GM23338 (cell line): Measurements from ENCODE around the gene PLEKHG2. TPM values are rescaled to one million over a fixed set of nuclear protein-coding genes. Genes with fewer than 3 reads are reported as not detected.

Source experiments
- ATAC-seq: fragments of 200-7000 bp; cut with Tn5 transposase; 3 replicates; pipeline ENCODE4 v1.9.1; 2020
- DNase-seq: peaks from one replicate; pipeline ENCODE4 v3.0.0-alpha.2; 2015; ENCODE audit warnings: low spot score
- H2AFZ ChIP-seq: fragments of 200-600 bp; sonication (generic); 2 replicates; pipeline ENCODE4 v1.8.0; 2016; ENCODE audit warnings: antibody characterized with exemption, mild to moderate bottlenecking, moderate library complexity
- H3F3A ChIP-seq: fragments of 200-600 bp; sonication (generic); replicated peaks from 2 replicates; pipeline ENCODE4 v1.8.0; 2017; ENCODE audit warnings: antibody characterized with exemption, mixed run types, low read depth
- H3K27ac ChIP-seq: fragments of 200-600 bp; sonication (generic); 2 replicates; pipeline ENCODE4 v1.6.1; 2016; ENCODE audit warnings: low read depth
- H3K27me3 ChIP-seq: fragments of 200-600 bp; sonication (generic); 2 replicates; pipeline ENCODE4 v1.8.0; 2016; ENCODE audit warnings: mild to moderate bottlenecking, mixed run types, moderate library complexity; ENCODE audit not compliant: insufficient read depth
- H3K36me3 ChIP-seq: fragments of 200-600 bp; sonication (generic); 2 replicates; pipeline ENCODE4 v1.8.0; 2016; ENCODE audit warnings: mild to moderate bottlenecking; ENCODE audit not compliant: insufficient read depth
- H3K4me1 ChIP-seq: fragments of 200-600 bp; sonication (generic); 2 replicates; pipeline ENCODE4 v1.8.0; 2016; ENCODE audit warnings: mild to moderate bottlenecking, moderate library complexity; ENCODE audit not compliant: insufficient read depth
- H3K4me2 ChIP-seq: fragments of 200-600 bp; sonication (generic); 2 replicates; pipeline ENCODE4 v1.7.1; 2017; ENCODE audit warnings: mixed run types
- H3K4me3 ChIP-seq: fragments of 200-600 bp; sonication (generic); 2 replicates; pipeline ENCODE4 v1.6.1; 2016; ENCODE audit warnings: mixed run types
- H3K79me2 ChIP-seq: fragments of 200-600 bp; sonication (generic); replicated peaks from 2 replicates; pipeline ENCODE4 v1.8.0; 2017; ENCODE audit warnings: mild to moderate bottlenecking; ENCODE audit not compliant: insufficient read depth
- H3K9me2 ChIP-seq: fragments of 200-600 bp; sonication (generic); 2 replicates; pipeline ENCODE4 v1.8.0; 2017; ENCODE audit not compliant: insufficient read depth
- H4K20me1 ChIP-seq: fragments of 200-600 bp; sonication (generic); replicated peaks from 2 replicates; pipeline ENCODE4 v1.8.0; 2017; ENCODE audit warnings: mild to moderate bottlenecking; ENCODE audit not compliant: insufficient read depth
- H3K27ac Mint-ChIP-seq: 2 replicates; pipeline ENCODE4 v1.8.0; 2020; ENCODE audit warnings: inconsistent platforms, mild to moderate bottlenecking, moderate library complexity, mixed read lengths
- H3K27me3 Mint-ChIP-seq: 3 replicates; pipeline ENCODE4 v1.8.0; 2022; ENCODE audit warnings: low read depth, mild to moderate bottlenecking, moderate library complexity, mixed read lengths, inconsistent platforms; ENCODE audit not compliant: insufficient read depth, poor library complexity
- H3K36me3 Mint-ChIP-seq: 3 replicates; pipeline ENCODE4 v1.8.0; 2021; ENCODE audit warnings: low read depth, mild to moderate bottlenecking, inconsistent platforms, moderate library complexity, mixed read lengths
- H3K4me1 Mint-ChIP-seq: 3 replicates; pipeline ENCODE4 v1.8.0; 2020; ENCODE audit warnings: mild to moderate bottlenecking, inconsistent platforms, mixed read lengths
- H3K4me3 Mint-ChIP-seq: 3 replicates; pipeline ENCODE4 v1.8.0; 2021; ENCODE audit warnings: moderate library complexity, mild to moderate bottlenecking, inconsistent platforms, mixed read lengths
- H3K9me3 Mint-ChIP-seq: 3 replicates; pipeline ENCODE4 v1.8.0; 2020; ENCODE audit warnings: moderate library complexity, mild to moderate bottlenecking, inconsistent platforms, mixed read lengths
- ETS1 ChIP-seq: IDR thresholded peaks from 2 replicates; pipeline ENCODE4 v1.6.1; 2016; ENCODE audit warnings: antibody characterized with exemption
- POLR2AphosphoS5 ChIP-seq: IDR thresholded peaks from 2 replicates; pipeline ENCODE4 v1.6.1; 2016; ENCODE audit warnings: antibody characterized with exemption, low read depth
- ZNF114 ChIP-seq: fragments of 250-450 bp; sonication (Bioruptor Pico); IDR thresholded peaks from 2 replicates; pipeline ENCODE4 v1.5.0; 2020; ENCODE audit warnings: mild to moderate bottlenecking, moderate library complexity
- ZNF462 ChIP-seq: fragments of 250-450 bp; sonication (Bioruptor Pico); IDR thresholded peaks from 2 replicates; pipeline ENCODE4 v1.5.0; 2020; ENCODE audit warnings: mild to moderate bottlenecking, moderate library complexity
- polyA plus RNA-seq: library from polyadenylated mRNA; unstranded; fragments of >200 nt; fragmentation: Nextera tagmentation; extraction: Ambion mirVana; gene quantifications from 2 replicates; pipeline ENCODE4 v1.2.1, GENCODE V29; 2016
- total RNA-seq: library from RNA; depleted of rRNA; stranded (reverse); fragments of >200 nt; shearing (Covaris generic); gene quantifications from 2 replicates; pipeline ENCODE4 v1.2.3, GENCODE V29; 2014

The PLEKHG2 gene
- total and polyA plus RNA-seq, 2 experiments from 2014 or later: 15.5 to 41.3 TPM

- no peak for TF ChIP-seq ZNF462 (CRISPR knock-in tag)
- TF ChIP-seq ZNF114 (CRISPR knock-in tag): no peak
These were observed 14.1 kb upstream of the PLEKHG2 start (continued) for GRCh38 chr19:39398297-39398864.

GRCh38 chr19:39399668-39400050 lies 12.8 kb upstream of the PLEKHG2 start:
- Mint-ChIP-seq H3K4me3 (no peak overlapping the region; the same call in 2 of the 3 replicates), H3K9me3 (peaks cover 4% of the 10 kb centered on the region; the same call in 1 of the 3 replicates), H3K36me3 (peaks cover 22% of the 10 kb centered on the region), H3K27me3 (peaks cover 14% of the 10 kb centered on the region), H3K4me1 (peaks cover 32% of the 10 kb centered on the region), H3K27ac (no peak overlapping the region)
- peaks cover 27% of the 10 kb centered on the region for H3K4me1 ChIP-seq
- H2AFZ ChIP-seq: no peak overlapping the region
- no peak overlapping the region for H3K27ac ChIP-seq
- H4K20me1 ChIP-seq: no peaks in the 10 kb centered on the region; the same call in 1 of the 2 replicates
- no peaks in the 10 kb centered on the region for H3K27me3 ChIP-seq
- no peaks in the 10 kb centered on the region for H3K9me2 ChIP-seq
- no peaks in the 10 kb centered on the region for H3K79me2 ChIP-seq
- ATAC-seq (no peak), DNase-seq (no peak)
- TF ChIP-seq ETS1 (no peak), POLR2AphosphoS5 (peak; percentile 32)
- peaks cover 46% of the 10 kb centered on the region; the same call in 1 of the 2 replicates for H3F3A ChIP-seq
- no peak overlapping the region for H3K4me3 ChIP-seq
- no peaks in the 10 kb centered on the region for H3K36me3 ChIP-seq
- no peak overlapping the region for H3K4me2 ChIP-seq
